ENCODE results near the gene NOL3. TPM values are rescaled to one million over a fixed set of nuclear protein-coding genes. Genes with fewer than 3 reads are reported as not detected.

The NOL3 gene
- total RNA-seq, 2 donors from 2014 or later: 87.5 to 103 TPM

- no peak overlapping the region for H3K27ac ChIP-seq
- H3K4me1 ChIP-seq: no peaks in the 10 kb centered on the region
- peaks cover 97% of the 10 kb centered on the region for H3K36me3 ChIP-seq
- H3K9me3 ChIP-seq: no peaks in the 10 kb centered on the region
- no peak for DNase-seq (ENCODE audit: low spot score)
- no peak overlapping the region for H3K4me3 ChIP-seq
- TF ChIP-seq CTCF (IDR thresholded peaks at IDR 0.05): no peak
- H3K27me3 ChIP-seq: no peaks in the 10 kb centered on the region
These were observed 28.9 kb upstream of the NOL3 start for GRCh38 chr16:67141391-67141790.

GRCh38 chr16:67142342-67142741, 28.0 kb upstream of the NOL3 start:
- Histone ChIP-seq H3K27me3 (no peaks in the 10 kb centered on the region), H3K36me3 (peaks cover 97% of the 10 kb centered on the region), H3K9me3 (no peaks in the 10 kb centered on the region), H3K27ac (no peak overlapping the region), H3K4me3 (no peak overlapping the region), H3K4me1 (no peaks in the 10 kb centered on the region)
- no peak for DNase-seq (ENCODE audit: low spot score)
- TF ChIP-seq CTCF (IDR thresholded peaks at IDR 0.05): no peak

DNA sequence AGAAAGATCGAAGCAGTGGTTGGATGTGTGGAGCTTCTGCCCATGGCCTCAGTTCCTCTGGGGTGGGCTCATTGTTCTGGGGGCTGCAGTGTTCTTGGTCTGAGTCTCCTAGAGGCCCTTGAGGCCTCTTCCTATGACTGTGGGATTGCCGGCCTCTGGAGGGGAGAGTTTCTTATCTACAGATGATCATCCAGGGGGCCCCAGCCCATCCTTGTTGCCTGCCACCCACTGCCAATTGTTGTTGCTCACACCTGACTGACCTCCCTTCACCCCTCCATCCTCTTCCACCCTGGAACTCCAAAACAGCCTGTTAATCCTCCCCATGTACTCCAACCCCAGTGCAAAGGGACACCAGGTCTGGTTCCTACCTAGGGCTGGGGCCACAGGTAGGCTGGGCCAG, 25.4 kb upstream of the NOL3 start:
- H3K4me3 ChIP-seq: no peak overlapping the region
- no peak for TF ChIP-seq CTCF (IDR thresholded peaks at IDR 0.05)
- H3K27me3 ChIP-seq: no peaks in the 10 kb centered on the region
- no peaks in the 10 kb centered on the region for H3K9me3 ChIP-seq
- no peak overlapping the region for H3K27ac ChIP-seq
- peaks cover 78% of the 10 kb centered on the region for H3K36me3 ChIP-seq
- peaks cover 0 to 3% of the 10 kb centered on the region in 2 donors for H3K4me1 ChIP-seq
- DNase-seq (ENCODE audit: low spot score): no peak

DNA sequence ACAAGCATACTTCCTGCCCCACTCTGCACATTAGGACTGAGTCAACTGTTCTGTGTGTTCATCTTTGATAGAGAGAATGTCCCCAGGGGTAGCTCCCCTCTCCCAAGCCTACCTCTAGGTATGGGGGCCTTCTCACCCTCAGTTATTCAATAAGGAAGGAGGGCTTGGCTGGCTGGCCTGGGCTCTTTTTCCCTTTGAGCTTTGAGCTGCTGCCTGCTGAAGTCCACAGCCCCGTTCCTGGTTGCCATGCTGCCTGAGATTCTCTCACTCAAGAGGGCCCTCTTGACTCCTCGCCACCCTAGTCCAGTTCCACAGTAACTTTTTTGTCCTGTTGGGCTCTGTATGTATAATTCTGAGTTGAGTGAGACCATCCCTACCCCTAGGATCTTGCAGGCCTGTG, 24.6 kb upstream of the NOL3 start:
- H3K27ac ChIP-seq: no peak overlapping the region
- no peak for DNase-seq (ENCODE audit: low spot score)
- no peaks in the 10 kb centered on the region for H3K27me3 ChIP-seq
- H3K4me1 ChIP-seq: peaks cover 0 to 11% of the 10 kb centered on the region in 2 donors
- no peaks in the 10 kb centered on the region for H3K9me3 ChIP-seq
- no peak for TF ChIP-seq CTCF (IDR thresholded peaks at IDR 0.05)
- H3K36me3 ChIP-seq: peaks cover 70% of the 10 kb centered on the region
- H3K4me3 ChIP-seq: no peak overlapping the region

DNA sequence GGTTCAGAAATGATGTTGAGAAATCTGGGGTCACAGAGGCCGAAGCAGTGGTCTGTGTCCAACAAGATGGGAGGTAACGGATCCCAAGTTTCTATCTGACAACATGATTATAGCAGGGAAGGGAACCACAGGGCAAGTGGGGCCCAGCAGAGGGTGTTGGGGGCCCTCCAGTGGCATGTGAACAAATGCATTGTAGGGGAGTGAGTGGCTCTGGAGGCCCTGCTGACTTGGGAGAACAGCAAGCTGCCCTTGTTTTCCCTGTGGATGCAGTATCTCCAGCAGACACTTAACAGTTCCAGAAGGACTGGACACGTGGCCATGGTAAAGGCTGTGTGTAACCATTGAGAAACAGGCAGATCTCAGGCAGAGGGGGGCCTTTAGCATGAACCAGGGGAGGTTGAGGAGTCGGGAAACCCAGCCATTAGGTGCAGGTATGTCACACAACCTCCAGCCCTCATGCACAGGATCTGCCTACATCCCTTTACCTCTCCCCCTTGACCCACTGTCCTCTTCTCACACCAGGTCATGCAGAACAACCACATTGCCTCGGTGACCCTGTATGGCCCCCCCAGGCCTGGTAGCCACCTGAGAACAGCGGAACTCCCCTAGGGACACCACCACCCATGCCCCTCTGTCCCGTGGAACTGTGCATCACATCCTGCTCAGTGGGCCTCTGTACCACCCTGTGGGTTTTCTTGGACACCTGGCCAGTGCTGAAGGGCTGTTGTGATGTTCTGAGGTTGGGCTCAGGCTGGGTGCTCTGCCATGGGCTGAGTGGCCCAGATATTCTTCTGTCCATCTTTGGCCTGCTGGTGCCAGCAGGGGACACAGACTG, 23.6 kb upstream of the NOL3 start:
- Histone ChIP-seq H3K4me3 (no peak overlapping the region), H3K27ac (no peak overlapping the region), H3K4me1 (peaks cover 0 to 18% of the 10 kb centered on the region in 2 donors), H3K27me3 (no peaks in the 10 kb centered on the region), H3K36me3 (peaks cover 60% of the 10 kb centered on the region), H3K9me3 (no peaks in the 10 kb centered on the region)
- no peak for DNase-seq (ENCODE audit: low spot score)
- no peak for TF ChIP-seq CTCF (IDR thresholded peaks at IDR 0.05)

Data from right atrium auricular region (tissue), 2 donors.